ENCODE measurements around the gene STT3B. TPM values are rescaled to one million over a fixed set of nuclear protein-coding genes. Genes with fewer than 3 reads are reported as not detected.

Gene STT3B
- total RNA-seq, 1 donor from 2014 or later, result 110 TPM

- Histone ChIP-seq H3K4me3 (ENCODE audit: low read depth, low read length) (no peak overlapping the region), H3K36me3 (ENCODE audit: control insufficient read depth, insufficient read depth, low read length) (no peaks in the 10 kb centered on the region), H3K27me3 (ENCODE audit: control insufficient read depth, insufficient read depth, low read length) (no peaks in the 10 kb centered on the region)
- no peak for DNase-seq (ENCODE audit: low read depth)
- TF ChIP-seq CTCF (IDR thresholded peaks at IDR 0.05; ENCODE audit: insufficient read depth, low read length, poor library complexity, severe bottlenecking), result no peak
Measured at GRCh38 chr3:31667582-31667981, 134.9 kb downstream of the STT3B start.

- H3K27me3 ChIP-seq (ENCODE audit: control insufficient read depth, insufficient read depth, low read length), result no peaks in the 10 kb centered on the region
- TF ChIP-seq CTCF (IDR thresholded peaks at IDR 0.05; ENCODE audit: insufficient read depth, low read length, poor library complexity, severe bottlenecking), result no peak
- H3K36me3 ChIP-seq (ENCODE audit: control insufficient read depth, insufficient read depth, low read length), result no peaks in the 10 kb centered on the region
- no peak for DNase-seq (ENCODE audit: low read depth)
- H3K4me3 ChIP-seq (ENCODE audit: low read depth, low read length), result no peak overlapping the region
Measured at GRCh38 chr3:31668242-31668641, 135.5 kb downstream of the STT3B start.

- no peak overlapping the region for H3K4me3 ChIP-seq (ENCODE audit: low read depth, low read length)
- no peak for TF ChIP-seq CTCF (IDR thresholded peaks at IDR 0.05; ENCODE audit: insufficient read depth, low read length, poor library complexity, severe bottlenecking)
- no peaks in the 10 kb centered on the region for H3K36me3 ChIP-seq (ENCODE audit: control insufficient read depth, insufficient read depth, low read length)
- H3K27me3 ChIP-seq (ENCODE audit: control insufficient read depth, insufficient read depth, low read length), result no peaks in the 10 kb centered on the region
- no peak for DNase-seq (ENCODE audit: low read depth)
Measured at GRCh38 chr3:31670136-31670535, 137.4 kb downstream of the STT3B start.

GRCh38 chr3:31670722-31671121 is 138.0 kb downstream of the STT3B start:
- TF ChIP-seq CTCF (IDR thresholded peaks at IDR 0.05; ENCODE audit: insufficient read depth, low read length, poor library complexity, severe bottlenecking), result no peak
- Histone ChIP-seq H3K4me3 (ENCODE audit: low read depth, low read length) (no peak overlapping the region), H3K36me3 (ENCODE audit: control insufficient read depth, insufficient read depth, low read length) (no peaks in the 10 kb centered on the region), H3K27me3 (ENCODE audit: control insufficient read depth, insufficient read depth, low read length) (no peaks in the 10 kb centered on the region)
- DNase-seq (ENCODE audit: low read depth), result no peak

GRCh38 chr3:31671451-31671850 is 138.7 kb downstream of the STT3B start:
- Histone ChIP-seq H3K4me3 (ENCODE audit: low read depth, low read length) (no peak overlapping the region), H3K27me3 (ENCODE audit: control insufficient read depth, insufficient read depth, low read length) (no peaks in the 10 kb centered on the region), H3K36me3 (ENCODE audit: control insufficient read depth, insufficient read depth, low read length) (no peaks in the 10 kb centered on the region)
- no peak for TF ChIP-seq CTCF (IDR thresholded peaks at IDR 0.05; ENCODE audit: insufficient read depth, low read length, poor library complexity, severe bottlenecking)
- no peak for DNase-seq (ENCODE audit: low read depth)

GRCh38 chr3:31671976-31672375 is 139.3 kb downstream of the STT3B start:
- Histone ChIP-seq H3K4me3 (ENCODE audit: low read depth, low read length) (no peak overlapping the region), H3K36me3 (ENCODE audit: control insufficient read depth, insufficient read depth, low read length) (no peaks in the 10 kb centered on the region), H3K27me3 (ENCODE audit: control insufficient read depth, insufficient read depth, low read length) (no peaks in the 10 kb centered on the region)
- no peak for DNase-seq (ENCODE audit: low read depth)
- no peak for TF ChIP-seq CTCF (IDR thresholded peaks at IDR 0.05; ENCODE audit: insufficient read depth, low read length, poor library complexity, severe bottlenecking)
